ENCODE results near the gene PRPF38B. TPM values are rescaled to one million over a fixed set of nuclear protein-coding genes. Genes with fewer than 3 reads are reported as not detected.

Gene PRPF38B
- total and polyA plus RNA-seq, 9 of the 15 experiments (the other 6 are each of a cell fraction or from before 2014, with no cell fraction given), result 25.3 to 85.5 (median 66.4) TPM

- TF ChIP-seq E2F4 (CRISPR knock-in tag; IDR thresholded peaks at IDR 0.05; ENCODE audit: low read depth) (no peak), BRD4 (IDR thresholded peaks at IDR 0.05) (no peak), ETV6 (IDR thresholded peaks at IDR 0.05; ENCODE audit: borderline replicate concordance in 1 of 2, low read depth in 2 of 2, low read length in 1 of 2) (no peak), ETV6 (CRISPR knock-in tag; IDR thresholded peaks at IDR 0.05; ENCODE audit: borderline replicate concordance) (no peak), MEF2A (IDR thresholded peaks at IDR 0.05; ENCODE audit: control insufficient read depth, low read depth, low read length) (no peak), POLR2AphosphoS2 (IDR thresholded peaks at IDR 0.05; ENCODE audit: low read length) (no peak), PATZ1 (CRISPR knock-in tag; IDR thresholded peaks at IDR 0.05; ENCODE audit: borderline replicate concordance) (no peak), PML (IDR thresholded peaks at IDR 0.05; ENCODE audit: low read length) (peak; percentile 30; the same call in 1 of the 2 replicates), MITF (IDR thresholded peaks at IDR 0.05) (no peak), HBP1 (CRISPR knock-in tag; IDR thresholded peaks at IDR 0.05) (no peak), SREBF2 (CRISPR knock-in tag; IDR thresholded peaks at IDR 0.05) (no peak), ZNF174 (CRISPR knock-in tag; IDR thresholded peaks at IDR 0.05) (no peak), HMG20A (CRISPR knock-in tag; conservative IDR thresholded peaks at IDR 0.05) (no peak), CREB3L1 (IDR thresholded peaks at IDR 0.05; ENCODE audit: borderline replicate concordance, low read depth) (no peak), LEF1 (IDR thresholded peaks at IDR 0.05) (no peak; the same call in 1 of the 2 replicates), CBX3 (IDR thresholded peaks at IDR 0.05; ENCODE audit: borderline replicate concordance in 1 of 2, low read length in 2 of 2) (no peak; a peak in 1 of 3 replicates), ZNF778 (CRISPR knock-in tag; IDR thresholded peaks at IDR 0.05) (no peak), ZNF354B (CRISPR knock-in tag; IDR thresholded peaks at IDR 0.05) (no peak), ZNF347 (CRISPR knock-in tag; IDR thresholded peaks at IDR 0.05; ENCODE audit: low read depth) (no peak), CREBBP (IDR thresholded peaks at IDR 0.05; ENCODE audit: low read depth, low read length) (no peak), HMG20B (CRISPR knock-in tag; IDR thresholded peaks at IDR 0.05) (no peak), ZNF561 (CRISPR knock-in tag; conservative IDR thresholded peaks at IDR 0.05) (no peak)
Measured at GRCh38 chr1:108747171-108747850, 55.2 kb downstream of the PRPF38B start (continued).

Data from K562 (cell line).